B cell (primary cell): ENCODE measurements around the gene JMJD4. TPM values are rescaled to one million over a fixed set of nuclear protein-coding genes. Genes with fewer than 3 reads are reported as not detected.

Experiments used
- ATAC-seq: fragments of 200-7000 bp; cut with Tn5 transposase; one replicate; pipeline ENCODE4 v1.10.0; 2021; ENCODE audit warnings: low read depth, mild to moderate bottlenecking, moderate number of reproducible peaks, moderate library complexity
- CTCF ChIA-PET: fragments of 350-600 bp; sonication (Branson Sonifier 250); formaldehyde crosslinking; loops from one replicate; lab custom pipeline; 2021; ENCODE audit warnings: antibody characterized with exemption, inconsistent platforms; lab: Charles Lee
- POLR2A ChIA-PET: fragments of 350-600 bp; sonication (Branson Sonifier 250); formaldehyde crosslinking; loops from one replicate; lab custom pipeline; 2021; ENCODE audit warnings: antibody characterized with exemption; lab: Charles Lee
- DNase-seq: peaks from one replicate; pipeline ENCODE4 v3.0.0; 2013
- H2AFZ ChIP-seq: 2 replicates; pipeline ENCODE4 v1.6.1; 2012; ENCODE audit warnings: mild to moderate bottlenecking, low read depth, low read length; ENCODE audit not compliant: insufficient read depth, poor library complexity, severe bottlenecking
- H3K27ac ChIP-seq, 2 donors: 1 replicate in 1 of 2; 2 replicates in 1 of 2; pipeline ENCODE4 v1.5.1; 2012 to 2013; ENCODE audit warnings: low read length in 2 of 2, mild to moderate bottlenecking in 2 of 2, moderate library complexity in 1 of 2
- H3K27me3 ChIP-seq, 4 experiments: fragments of 200-600 bp in 1 of 4; sonication (generic) in 1 of 4; replicated peaks in 1 of 4; 1 replicate in 2 of 4; 2 replicates in 2 of 4; pipeline versions ENCODE4 v1.6.1 to v1.7.0; 2013 to 2016; ENCODE audit warnings: low read length in 3 of 4, mild to moderate bottlenecking in 2 of 4, mixed read lengths in 1 of 4, moderate library complexity in 1 of 4; ENCODE audit not compliant: insufficient read depth in 4 of 4, control insufficient read depth in 3 of 4; ENCODE audit errors: control extremely low read depth in 1 of 4
- H3K36me3 ChIP-seq, 2 experiments: replicated peaks in 1 of 2; 1 replicate in 1 of 2; 2 replicates in 1 of 2; pipeline versions ENCODE4 v1.6.1 to v1.7.1; 2013; ENCODE audit warnings: low read length in 1 of 2; ENCODE audit not compliant: insufficient read depth in 2 of 2, control insufficient read depth in 1 of 2; ENCODE audit errors: control extremely low read depth in 1 of 2, extremely low read depth in 1 of 2
- H3K4me1 ChIP-seq, 2 donors: fragments of 200-600 bp in 1 of 2; sonication (generic) in 1 of 2; 1 replicate in 1 of 2; 2 replicates in 1 of 2; pipeline versions ENCODE4 v1.5.1 to v1.6.1; 2013 to 2017; ENCODE audit warnings: low read length in 2 of 2; ENCODE audit not compliant: control insufficient read depth in 2 of 2, insufficient read depth in 2 of 2
- H3K4me2 ChIP-seq: replicated peaks from 2 replicates; pipeline ENCODE3; 2012; ENCODE audit warnings: mild to moderate bottlenecking, low read depth, low read length; ENCODE audit not compliant: poor library complexity, severe bottlenecking
- H3K4me3 ChIP-seq, 5 experiments: fragments of 200-600 bp in 1 of 5; sonication (generic) in 1 of 5; 1 replicate in 3 of 5; 2 replicates in 2 of 5; pipeline versions ENCODE4 v1.5.1 to v1.7.0; 2011 to 2016; ENCODE audit warnings: low read length in 4 of 5, mild to moderate bottlenecking in 4 of 5, low read depth in 2 of 5, control low read depth in 1 of 5, moderate library complexity in 1 of 5; ENCODE audit not compliant: insufficient read depth in 1 of 5; ENCODE audit errors: control extremely low read depth in 1 of 5, extremely low read depth in 1 of 5
- H3K79me2 ChIP-seq: fragments of 200-600 bp; sonication (generic); one replicate; pipeline ENCODE4 v1.6.0; 2016; ENCODE audit warnings: low read length; ENCODE audit not compliant: control insufficient read depth, insufficient read depth
- H3K9ac ChIP-seq: fragments of 200-600 bp; sonication (generic); 2 replicates; pipeline ENCODE4 v1.6.1; 2017; ENCODE audit warnings: mild to moderate bottlenecking, low read length, moderate library complexity
- H3K9me3 ChIP-seq, 3 donors: one replicate each; pipeline versions ENCODE4 v1.6.1 to v1.7.1; 2013; ENCODE audit warnings: low read length in 2 of 3; ENCODE audit not compliant: control insufficient read depth in 2 of 3, insufficient read depth in 1 of 3; ENCODE audit errors: control extremely low read depth in 1 of 3
- H4K20me1 ChIP-seq: 2 replicates; pipeline ENCODE4 v1.6.0; 2012; ENCODE audit warnings: mild to moderate bottlenecking, low read length; ENCODE audit not compliant: insufficient read depth, control insufficient read depth, poor library complexity, severe bottlenecking
- H3K27ac Mint-ChIP-seq: one replicate; pipeline ENCODE4 v1.8.0; 2021; ENCODE audit warnings: mixed read lengths
- H3K27me3 Mint-ChIP-seq: one replicate; pipeline ENCODE4 v1.8.0; 2021; ENCODE audit warnings: mixed read lengths
- H3K4me1 Mint-ChIP-seq: one replicate; pipeline ENCODE4 v1.8.0; 2021; ENCODE audit warnings: mixed read lengths
- H3K4me3 Mint-ChIP-seq: one replicate; pipeline ENCODE4 v1.8.0; 2021; ENCODE audit warnings: mixed read lengths
- H3K9me3 Mint-ChIP-seq: one replicate; pipeline ENCODE4 v1.8.0; 2022; ENCODE audit warnings: mixed read lengths; ENCODE audit not compliant: insufficient read depth
- EZH2 ChIP-seq: IDR thresholded peaks from 2 replicates; pipeline ENCODE4 v1.6.1; 2012; ENCODE audit warnings: borderline replicate concordance, low read depth, mild to moderate bottlenecking, moderate library complexity, low read length; ENCODE audit not compliant: insufficient read depth, poor library complexity, severe bottlenecking
- WGBS: methylation state at CpG from one replicate; pipeline ENCODE4 v1.1.5; 2013; ENCODE audit warnings: missing lambda C conversion rate; ENCODE audit not compliant: insufficient coverage; 5-methylcytosine and 5-hydroxymethylcytosine counted together
- intact Hi-C: fragments of 100-400 bp; cut with micrococcal nuclease; formaldehyde crosslinking; loops from one replicate; pipeline ENCODE4 v1.10.0; 2022
- polyA plus RNA-seq: library from polyadenylated mRNA; depleted of rRNA; stranded (reverse); fragments of >200 nt; gene quantifications from 2 replicates; pipeline ENCODE4 v1.2.3, GENCODE V29; 2012
- total RNA-seq, 2 donors: library from RNA; stranded (reverse); fragments of 120-200 nt in 1 of 2; gene quantifications; 1 replicate in 1 of 2; 2 replicates in 1 of 2; pipeline versions ENCODE4 v1.2.3 to v1.2.4, GENCODE V29; 2013 to 2022
- TF ChIP-seq, protein P1 (sequence below): fragments of 200-600 bp; IDR thresholded peaks from one replicate; pipeline ENCODE4 v1.8.0; 2022; ENCODE audit warnings: antibody characterized with exemption, mild to moderate bottlenecking

The JMJD4 gene
- total and polyA plus RNA-seq, 2 donors (not counting 1 experiment from before 2014, with no cell fraction given), result 29.9 to 30.6 TPM

DNA sequence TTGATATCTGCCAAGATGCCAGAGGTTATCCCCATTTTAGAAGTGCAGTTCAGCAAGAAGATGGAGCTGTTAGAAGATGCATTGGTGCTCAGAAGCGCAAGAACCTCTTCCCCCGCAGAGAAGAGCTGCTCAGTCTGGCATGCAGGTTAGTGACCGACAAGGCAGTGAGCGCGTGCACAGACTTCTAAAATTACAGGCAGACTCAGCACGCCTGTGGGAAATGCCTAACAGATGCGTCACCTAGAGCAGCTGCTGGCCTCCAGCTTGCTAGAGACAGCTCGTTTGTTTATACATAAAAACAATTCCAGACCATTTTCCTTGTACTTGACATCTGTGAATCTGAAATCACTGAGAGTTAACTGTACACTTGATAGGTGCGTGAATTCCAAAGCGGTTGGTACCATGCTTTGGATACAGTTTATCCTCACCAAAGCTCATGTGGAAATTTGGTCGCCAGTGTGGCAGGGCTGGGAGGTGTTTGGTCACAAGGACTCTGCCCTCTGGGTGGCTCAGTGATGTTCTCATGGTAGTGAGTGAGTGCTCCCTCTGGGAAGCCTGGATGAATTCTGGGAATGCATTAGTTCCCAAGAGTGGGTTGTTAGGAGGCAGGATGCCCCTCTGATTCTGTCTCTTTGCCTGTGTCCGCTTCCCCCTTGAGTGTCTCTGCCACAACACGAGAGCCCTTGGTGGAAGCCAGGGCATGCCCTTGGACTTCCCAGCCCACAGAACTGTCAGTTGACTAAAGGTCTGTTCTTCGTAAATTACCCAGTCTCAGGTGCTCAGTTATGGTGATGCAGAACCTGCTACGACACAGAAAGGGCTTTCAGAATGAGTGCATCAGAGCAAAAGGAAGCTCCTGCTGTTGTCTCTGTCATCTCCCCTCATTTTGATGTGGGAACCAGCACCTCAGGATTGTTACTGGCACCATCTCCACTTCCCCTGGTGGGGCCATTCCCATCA, 24.5 kb upstream of the JMJD4 start:
- no peak for DNase-seq
- Histone ChIP-seq H3K9ac (no peak overlapping the region), H3K4me3 (no peak overlapping the region), H3K36me3 (peaks cover 0 to 46% of the 10 kb centered on the region in 2 experiments), H3K27me3 (no peaks in the 10 kb centered on the region), H2AFZ (no peak overlapping the region), H3K9me3 (no peaks in the 10 kb centered on the region), H4K20me1 (peaks cover 30% of the 10 kb centered on the region), H3K4me1 (peaks cover 3 to 11% of the 10 kb centered on the region in 2 donors), H3K27ac (no peak overlapping the region), H3K79me2 (peaks cover 15% of the 10 kb centered on the region), H3K4me2 (no peak overlapping the region)
- Mint-ChIP-seq H3K9me3 (no peaks in the 10 kb centered on the region), H3K4me1 (peaks cover 9% of the 10 kb centered on the region), H3K27ac (no peak overlapping the region), H3K27me3 (no peaks in the 10 kb centered on the region), H3K4me3 (no peak overlapping the region)
- TF ChIP-seq EZH2, result no peak
- TF ChIP-seq, protein P1, sequence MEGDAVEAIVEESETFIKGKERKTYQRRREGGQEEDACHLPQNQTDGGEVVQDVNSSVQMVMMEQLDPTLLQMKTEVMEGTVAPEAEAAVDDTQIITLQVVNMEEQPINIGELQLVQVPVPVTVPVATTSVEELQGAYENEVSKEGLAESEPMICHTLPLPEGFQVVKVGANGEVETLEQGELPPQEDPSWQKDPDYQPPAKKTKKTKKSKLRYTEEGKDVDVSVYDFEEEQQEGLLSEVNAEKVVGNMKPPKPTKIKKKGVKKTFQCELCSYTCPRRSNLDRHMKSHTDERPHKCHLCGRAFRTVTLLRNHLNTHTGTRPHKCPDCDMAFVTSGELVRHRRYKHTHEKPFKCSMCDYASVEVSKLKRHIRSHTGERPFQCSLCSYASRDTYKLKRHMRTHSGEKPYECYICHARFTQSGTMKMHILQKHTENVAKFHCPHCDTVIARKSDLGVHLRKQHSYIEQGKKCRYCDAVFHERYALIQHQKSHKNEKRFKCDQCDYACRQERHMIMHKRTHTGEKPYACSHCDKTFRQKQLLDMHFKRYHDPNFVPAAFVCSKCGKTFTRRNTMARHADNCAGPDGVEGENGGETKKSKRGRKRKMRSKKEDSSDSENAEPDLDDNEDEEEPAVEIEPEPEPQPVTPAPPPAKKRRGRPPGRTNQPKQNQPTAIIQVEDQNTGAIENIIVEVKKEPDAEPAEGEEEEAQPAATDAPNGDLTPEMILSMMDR, result no peak
- ChIA-PET CTCF (interaction anchor here (0.5 to 6.5 kb wide), 2 partner anchors 194 to 202 kb away, joined by 3 to 45 read pairs; no protein-coding TSS in a partner anchor), POLR2A (no interaction called here)
- 91% methylated on average over 15 of the region's 15 CpGs for WGBS
- no peak for ATAC-seq
- intact Hi-C loops, result no loop called here

DNA sequence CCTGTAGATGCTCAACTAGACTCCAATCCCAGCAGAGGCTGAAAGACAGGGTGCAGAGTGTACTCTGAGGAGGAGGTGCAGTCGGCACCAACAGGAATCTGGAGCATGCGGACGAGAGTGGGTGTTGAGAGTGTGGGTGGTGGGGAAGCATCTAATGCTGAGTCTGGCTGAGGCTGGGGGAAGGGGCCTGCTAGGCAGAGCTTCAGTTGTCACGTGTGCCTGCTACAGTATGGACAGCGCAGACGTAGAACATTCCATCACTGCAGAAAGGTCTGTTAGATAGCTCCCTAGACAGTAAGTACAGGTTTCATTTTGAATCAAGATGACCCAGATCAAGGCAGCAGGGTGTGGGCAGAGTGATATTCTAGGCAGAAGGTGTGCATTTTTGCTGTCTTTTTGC, 23.3 kb upstream of the JMJD4 start:
- no peak overlapping the region for H3K4me2 ChIP-seq
- no peak overlapping the region for H3K27ac Mint-ChIP-seq
- peaks cover 27% of the 10 kb centered on the region for H4K20me1 ChIP-seq
- peaks cover 0 to 41% of the 10 kb centered on the region in 2 experiments for H3K36me3 ChIP-seq
- H3K9ac ChIP-seq, result no peak overlapping the region
- H3K27me3 Mint-ChIP-seq, result no peaks in the 10 kb centered on the region
- H3K4me3 Mint-ChIP-seq, result no peak overlapping the region
- POLR2A ChIA-PET, result no interaction called here
- H3K9me3 ChIP-seq, result no peaks in the 10 kb centered on the region
- H2AFZ ChIP-seq, result no peak overlapping the region
- no peak overlapping the region for H3K27ac ChIP-seq
- H3K79me2 ChIP-seq, result peaks cover 10% of the 10 kb centered on the region
- no peaks in the 10 kb centered on the region for H3K27me3 ChIP-seq
- DNase-seq (no peak), ATAC-seq (no peak)
- 86% methylated on average over 6 of the region's 6 CpGs for WGBS
- TF ChIP-seq, protein P1, result no peak
- TF ChIP-seq EZH2, result no peak
- H3K9me3 Mint-ChIP-seq, result no peaks in the 10 kb centered on the region
- no peak overlapping the region for H3K4me3 ChIP-seq
- intact Hi-C loops, result no loop called here
- H3K4me1 ChIP-seq, result peaks cover 3 to 11% of the 10 kb centered on the region in 2 donors
- peaks cover 9% of the 10 kb centered on the region for H3K4me1 Mint-ChIP-seq
- CTCF ChIA-PET, result interaction anchor here (1.3 kb wide), 1 partner anchor 10 kb away, joined by 3 read pairs; no protein-coding TSS in a partner anchor
